HG02678 (cell line): ENCODE measurements around the gene UBXN7.
"Not testable (repeated sequence)": the region's sequence is repeated elsewhere in the genome, so short reads cannot be mapped to it uniquely, and the experiment has no call there.

Experiments used
- ATAC-seq: cut with Tn5 transposase; IDR thresholded peaks from one replicate; pipeline ENCODE4 v1.9.1; 2021; ENCODE audit warnings: mild to moderate bottlenecking, moderate library complexity; ENCODE audit not compliant: unreplicated experiment

Gene UBXN7

GRCh38 chr3:196432137-196432879 lies at the start of gene UBXN7:
Gene UBXN7, minus strand, starts transcription at chr3:196432427. Its CDS starts 28 bp downstream, at chr3:196432399.
- peak; percentile 80 for ATAC-seq

DNA sequence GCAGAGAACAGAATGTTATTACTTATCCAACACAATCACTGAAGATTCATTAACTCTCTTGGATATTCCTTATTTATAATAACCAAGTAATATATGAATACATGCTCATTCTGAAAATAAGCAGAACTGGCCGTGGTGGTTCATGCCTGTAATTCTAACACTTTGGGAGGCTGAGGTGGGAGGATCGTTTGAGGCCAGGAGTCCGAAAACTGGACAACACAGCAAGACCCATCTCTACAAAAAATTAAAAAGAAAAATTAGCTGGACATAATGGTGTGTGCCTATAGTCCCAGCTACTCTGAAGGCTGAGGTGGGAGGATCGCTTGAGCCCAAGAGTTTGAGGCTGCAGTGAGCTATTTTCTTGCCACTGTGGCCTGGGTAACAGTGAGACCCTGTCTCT lies 45.5 kb upstream of the UBXN7 start:
- ATAC-seq: no peak

- ATAC-seq: no peak
Observed at GRCh38 chr3:196472286-196472685, 40.1 kb upstream of the UBXN7 start.

DNA sequence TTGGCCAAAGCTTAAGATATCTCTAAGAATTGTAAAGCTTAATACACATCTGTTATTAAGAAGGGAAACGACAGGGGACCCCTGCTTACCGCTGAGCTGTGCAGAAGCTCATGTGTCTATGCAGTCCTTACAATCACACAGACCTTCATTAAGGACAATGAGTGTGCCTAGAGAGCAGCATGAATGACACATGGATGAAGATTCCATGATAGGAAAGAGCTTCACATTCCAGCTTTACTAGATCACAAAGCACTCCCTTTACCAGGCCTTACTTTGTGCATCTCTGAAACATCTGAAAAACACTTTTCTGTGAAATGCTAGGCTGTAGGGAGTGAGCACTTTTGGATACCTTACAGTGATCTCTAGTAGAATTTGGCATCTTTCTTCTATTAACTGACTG lies 39.3 kb upstream of the UBXN7 start:
- no peak for ATAC-seq

DNA sequence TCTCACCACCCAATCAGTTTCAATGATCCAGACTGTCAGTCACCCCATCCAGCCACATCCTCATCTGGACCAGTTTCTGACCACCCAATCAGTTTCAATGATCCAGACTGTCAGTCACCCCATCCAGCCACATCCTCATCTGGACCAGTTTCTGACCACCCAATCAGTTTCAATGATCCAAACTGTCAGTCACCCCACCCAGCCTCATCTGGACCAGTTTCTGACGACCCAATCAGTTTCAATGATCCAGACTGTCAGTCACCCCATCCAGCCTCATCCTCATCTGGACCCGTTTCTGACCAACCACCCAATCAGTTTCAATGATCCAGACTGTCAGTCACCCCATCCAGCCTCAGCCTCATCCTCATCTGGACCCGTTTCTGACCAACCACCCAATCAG lies 38.0 kb upstream of the UBXN7 start:
- ATAC-seq: not testable (repeated sequence)

GRCh38 chr3:196463804-196464203 lies 31.6 kb upstream of the UBXN7 start:
- no peak for ATAC-seq

GRCh38 chr3:196463478-196463756 lies 31.2 kb upstream of the UBXN7 start:
- no peak for ATAC-seq

DNA sequence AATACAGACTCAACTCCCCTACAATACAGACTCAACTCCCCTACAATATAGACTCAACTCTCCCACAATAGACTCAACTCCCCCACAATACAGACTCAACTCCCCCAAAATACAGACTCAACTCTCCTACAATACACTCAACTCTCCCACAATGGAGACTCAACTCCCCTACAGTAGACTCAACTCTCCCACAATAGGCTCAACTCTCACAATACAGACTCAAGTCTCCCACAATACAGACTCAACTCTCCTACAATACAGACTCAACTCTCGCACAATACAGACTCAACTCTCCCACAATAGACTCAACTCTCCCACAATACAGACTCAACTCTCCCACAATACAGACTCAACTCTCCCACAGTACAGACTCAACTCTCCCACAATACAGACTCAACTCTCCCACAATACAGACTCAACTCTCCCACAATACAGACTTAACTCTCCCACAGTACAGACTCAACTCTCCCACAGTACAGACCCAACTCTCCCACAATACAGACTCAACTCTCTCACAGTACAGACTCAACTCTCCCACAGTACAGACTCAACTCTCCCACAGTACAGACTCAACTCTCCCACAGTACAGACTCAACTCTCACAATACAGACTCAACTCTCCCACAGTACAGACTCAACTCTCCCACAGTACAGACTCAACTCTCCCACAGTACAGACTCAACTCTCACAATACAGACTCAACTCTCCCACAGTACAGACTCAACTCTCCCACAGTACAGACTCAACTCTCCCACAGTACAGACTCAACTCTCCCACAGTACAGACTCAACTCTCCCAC lies 30.7 kb upstream of the UBXN7 start:
- ATAC-seq: not testable (repeated sequence)

GRCh38 chr3:196458063-196458462 lies 25.8 kb upstream of the UBXN7 start:
- ATAC-seq: no peak

- ATAC-seq: not testable (repeated sequence)
Observed at GRCh38 chr3:196457470-196457869, 25.2 kb upstream of the UBXN7 start.

DNA sequence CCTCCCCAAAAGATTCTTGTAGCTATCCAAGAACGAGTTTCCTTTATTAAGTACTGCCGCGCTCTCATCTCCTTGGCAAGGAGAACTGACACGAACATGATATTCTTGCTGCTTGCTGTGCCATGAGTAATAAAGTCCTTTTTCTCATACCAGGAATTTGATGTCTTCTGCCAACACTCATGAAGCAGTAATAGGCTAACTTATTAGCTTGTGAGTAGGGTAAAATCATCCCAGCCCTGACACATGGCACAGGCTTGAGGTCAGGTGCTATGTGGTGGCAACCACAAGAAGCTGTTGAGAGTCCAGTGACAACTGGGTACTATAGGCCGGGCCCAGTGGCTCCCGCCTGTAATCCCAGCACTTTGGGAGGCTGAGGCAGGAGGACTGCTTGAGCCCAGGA lies 22.7 kb upstream of the UBXN7 start:
- no peak for ATAC-seq

DNA sequence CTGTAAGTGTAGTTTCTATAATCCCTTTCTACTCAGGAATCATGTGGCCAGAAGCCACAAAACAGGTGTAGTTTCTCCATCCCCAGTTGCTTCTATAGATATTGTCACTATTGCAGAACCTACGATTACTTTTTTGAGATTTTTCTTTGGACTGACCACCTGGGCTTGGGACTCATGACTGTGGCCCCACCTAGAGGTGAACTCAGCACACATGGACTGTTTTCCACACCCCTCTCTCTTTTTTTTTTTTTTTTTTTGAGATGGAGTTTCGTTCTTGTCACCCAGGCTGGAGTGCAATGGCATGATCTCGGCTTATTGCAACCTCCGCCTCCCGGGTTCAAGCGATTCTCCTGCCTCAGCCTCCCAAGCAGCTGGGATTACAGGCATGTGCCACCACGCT lies 13.2 kb upstream of the UBXN7 start:
- ATAC-seq: not testable (repeated sequence)

GRCh38 chr3:196444500-196444894 lies 12.3 kb upstream of the UBXN7 start:
- no peak for ATAC-seq

- no peak for ATAC-seq
Observed at GRCh38 chr3:196440696-196441095, 8.5 kb upstream of the UBXN7 start.

GRCh38 chr3:196440041-196440537 lies 7.9 kb upstream of the UBXN7 start:
- ATAC-seq: no peak

DNA sequence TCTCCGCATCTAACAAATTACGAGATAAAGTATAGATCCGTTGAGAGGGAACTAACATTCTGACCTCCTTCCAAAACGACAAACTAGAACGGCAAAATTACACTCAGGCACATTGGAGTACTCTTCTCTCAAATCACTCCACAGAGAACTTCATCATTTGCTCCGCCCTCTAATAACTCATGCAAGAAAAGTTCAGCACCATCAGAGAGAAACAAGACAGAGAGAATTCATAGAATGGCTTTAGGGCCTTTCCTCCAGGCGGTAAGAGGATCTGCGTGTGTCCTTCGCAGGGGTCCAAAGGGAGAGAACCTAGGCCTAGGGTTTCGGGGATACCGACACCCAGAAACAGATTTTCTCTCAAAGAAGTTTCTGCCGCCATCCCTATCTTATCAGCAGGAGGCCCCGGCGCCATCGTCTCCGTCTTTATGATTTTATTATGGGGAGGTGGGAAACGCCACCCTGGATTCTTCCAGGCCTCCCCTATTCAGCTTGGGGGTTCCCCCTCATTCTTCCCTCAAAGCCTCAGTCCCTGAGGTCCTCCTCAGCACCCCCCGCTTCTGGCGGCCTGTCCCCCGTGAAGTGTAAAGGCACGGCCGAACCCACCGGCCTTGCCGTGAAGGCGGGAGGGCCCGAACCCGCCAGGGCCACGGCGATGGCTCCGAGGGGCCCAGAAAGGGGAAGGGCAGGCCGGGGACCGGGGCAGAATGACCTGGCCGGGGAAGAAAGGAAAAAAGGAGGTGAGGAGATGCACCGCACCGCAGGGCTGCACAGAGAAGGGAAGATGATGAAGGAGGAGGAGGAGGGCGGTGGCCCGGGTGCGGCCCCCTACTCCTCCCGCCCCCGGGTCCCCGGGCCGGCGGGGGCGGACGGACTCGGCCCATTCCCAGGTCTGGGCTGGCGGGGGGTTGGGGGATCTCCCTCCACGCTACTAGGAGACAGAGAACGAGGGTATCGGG lies 768 bp downstream of the UBXN7 start:
- peak; percentile 26 for ATAC-seq

DNA sequence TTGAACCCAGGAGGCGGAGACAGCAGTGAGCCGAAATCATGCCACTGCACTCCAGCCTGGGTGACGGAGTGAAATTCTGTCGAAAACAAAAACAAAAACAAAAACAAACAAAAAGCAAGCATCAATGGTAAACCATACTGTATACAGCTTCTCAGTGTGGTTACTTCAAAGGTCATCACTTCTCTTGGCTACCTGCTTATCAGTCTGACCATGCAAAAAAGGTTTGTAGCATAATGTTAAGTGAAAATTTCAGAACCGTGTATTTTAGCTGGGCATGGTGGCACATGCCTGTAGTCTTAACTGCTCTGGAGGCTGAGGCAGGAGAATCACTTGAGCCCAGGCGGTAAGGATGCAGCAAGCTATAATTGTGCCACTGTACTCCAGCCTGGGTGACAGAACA lies 4.2 kb downstream of the UBXN7 start:
- ATAC-seq: no peak

- not testable (repeated sequence) for ATAC-seq
Observed at GRCh38 chr3:196424421-196424820, 7.8 kb downstream of the UBXN7 start.

DNA sequence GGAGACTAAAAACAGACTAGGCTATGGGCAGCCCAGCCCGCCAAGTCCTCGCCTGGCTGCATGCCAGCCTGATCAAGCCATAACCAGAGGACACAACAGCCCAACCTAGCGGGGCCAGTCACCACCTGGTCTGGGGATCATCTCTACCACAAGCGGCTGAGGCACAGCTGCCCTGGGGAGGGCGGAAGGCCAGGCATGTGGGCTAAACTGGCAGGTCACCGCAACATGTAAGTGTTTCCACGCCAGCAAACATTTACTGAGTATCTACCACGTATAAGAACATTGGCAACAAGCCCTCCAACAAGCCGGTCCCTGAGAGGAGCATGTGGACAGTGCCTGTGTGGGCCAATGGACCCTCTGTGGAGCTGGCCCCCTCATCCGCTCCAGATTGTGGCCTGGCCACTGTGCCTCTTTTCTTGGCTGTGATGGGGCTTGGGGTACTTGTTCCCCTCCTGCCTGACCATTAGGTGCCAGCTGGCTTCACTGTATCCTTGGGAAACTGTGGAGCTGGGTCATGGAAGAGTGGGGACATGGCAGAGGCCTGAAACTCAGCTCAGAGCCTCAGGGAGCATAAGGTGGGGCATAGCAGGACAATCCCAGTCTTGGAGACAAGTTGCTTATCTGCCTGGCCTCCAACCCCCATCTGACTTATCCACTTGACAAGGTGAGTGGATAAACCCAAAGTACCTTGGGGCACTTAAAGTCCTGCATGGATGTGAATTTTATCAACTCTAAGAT lies 9.0 kb downstream of the UBXN7 start:
- ATAC-seq: no peak

- not testable (repeated sequence) for ATAC-seq
Observed at GRCh38 chr3:196421668-196422067, 10.6 kb downstream of the UBXN7 start.
